Activated CD4-positive, alpha-beta memory T cell treated with anti-CD3 and anti-CD28 coated beads for 36 hours (primary cell): Measurements from ENCODE around the gene MAPK8IP2. TPM values are rescaled to one million over a fixed set of nuclear protein-coding genes. Genes with fewer than 3 reads are reported as not detected.
"Not testable (repeated sequence)": the region's sequence is repeated elsewhere in the genome, so short reads cannot be mapped to it uniquely, and the experiment has no call there.

Source experiments
- CTCF ChIA-PET: fragments of 350-600 bp; sonication (Branson Sonifier 250); formaldehyde crosslinking; loops from one replicate; lab custom pipeline; 2021; ENCODE audit warnings: antibody characterized with exemption, inconsistent platforms; lab: Charles Lee
- POLR2A ChIA-PET: fragments of 350-600 bp; sonication (Branson Sonifier 250); formaldehyde crosslinking; loops from one replicate; lab custom pipeline; 2021; ENCODE audit warnings: antibody characterized with exemption; lab: Charles Lee
- DNase-seq: peaks from one replicate; pipeline ENCODE4 v3.0.0-alpha.2; 2020
- H3K27ac Mint-ChIP-seq: one replicate; pipeline ENCODE4 v1.8.0; 2021; ENCODE audit warnings: mixed read lengths
- H3K27me3 Mint-ChIP-seq: one replicate; pipeline ENCODE4 v1.8.0; 2021; ENCODE audit warnings: mixed read lengths
- H3K36me3 Mint-ChIP-seq: one replicate; pipeline ENCODE4 v1.8.0; 2021; ENCODE audit warnings: mixed read lengths
- H3K4me1 Mint-ChIP-seq: one replicate; pipeline ENCODE4 v1.8.0; 2021; ENCODE audit warnings: low read depth, mixed read lengths
- H3K4me3 Mint-ChIP-seq: one replicate; pipeline ENCODE4 v1.8.0; 2021; ENCODE audit warnings: mild to moderate bottlenecking, mixed read lengths
- H3K9me3 Mint-ChIP-seq: one replicate; pipeline ENCODE4 v1.8.0; 2021; ENCODE audit warnings: mixed read lengths
- intact Hi-C: fragments of 100-400 bp; cut with micrococcal nuclease; formaldehyde crosslinking; loops from one replicate; pipeline ENCODE4 v1.15.1; 2023
- total RNA-seq, 2 experiments: library from RNA; stranded (reverse); gene quantifications; one replicate each; pipeline ENCODE4 v1.2.3, GENCODE V29; 2021

Gene MAPK8IP2
- total RNA-seq, 2 experiments from 2014 or later, result 0.10 to 0.19 TPM

- H3K4me1 Mint-ChIP-seq, H3K9me3 Mint-ChIP-seq, DNase-seq, H3K4me3 Mint-ChIP-seq, POLR2A ChIA-PET, H3K36me3 Mint-ChIP-seq, intact Hi-C loops, CTCF ChIA-PET, H3K27ac Mint-ChIP-seq: not testable (repeated sequence)
- H3K27me3 Mint-ChIP-seq, result peaks cover 15% of the 10 kb centered on the region
These were observed 43.2 kb downstream of the MAPK8IP2 start for GRCh38 chr22:50643821-50644101.

GRCh38 chr22:50653256-50653655 is 52.7 kb downstream of the MAPK8IP2 start:
- Mint-ChIP-seq H3K4me3 (no peak overlapping the region), H3K27ac (no peak overlapping the region), H3K36me3 (peaks cover 4% of the 10 kb centered on the region), H3K27me3 (peaks cover 17% of the 10 kb centered on the region), H3K4me1 (no peaks in the 10 kb centered on the region), H3K9me3 (peaks cover 11% of the 10 kb centered on the region)
- ChIA-PET CTCF (no interaction called here), POLR2A (no interaction called here)
- no peak for DNase-seq
- intact Hi-C loops, result no loop called here

GRCh38 chr22:50654664-50655063 is 54.1 kb downstream of the MAPK8IP2 start:
- H3K36me3 Mint-ChIP-seq, H3K4me1 Mint-ChIP-seq, H3K4me3 Mint-ChIP-seq, intact Hi-C loops, POLR2A ChIA-PET, H3K9me3 Mint-ChIP-seq, H3K27ac Mint-ChIP-seq, DNase-seq: not testable (repeated sequence)
- CTCF ChIA-PET, result interaction anchor here (0.6 kb wide), 1 partner anchor 15 kb away, joined by 3 read pairs; no protein-coding TSS in a partner anchor
- H3K27me3 Mint-ChIP-seq, result peaks cover 20% of the 10 kb centered on the region

GRCh38 chr22:50656122-50657070 is 55.8 kb downstream of the MAPK8IP2 start:
- Mint-ChIP-seq H3K36me3 (no peaks in the 10 kb centered on the region), H3K27me3 (peaks cover 24% of the 10 kb centered on the region), H3K27ac (no peak overlapping the region), H3K4me3 (no peak overlapping the region), H3K9me3 (no peaks in the 10 kb centered on the region), H3K4me1 (no peaks in the 10 kb centered on the region)
- DNase-seq, result no peak
- intact Hi-C loops, result no loop called here
- ChIA-PET CTCF (no interaction called here), POLR2A (no interaction called here)

- intact Hi-C loops, result no loop called here
- Mint-ChIP-seq H3K27ac (no peak overlapping the region), H3K36me3 (no peaks in the 10 kb centered on the region), H3K4me1 (no peaks in the 10 kb centered on the region), H3K4me3 (no peak overlapping the region), H3K27me3 (peaks cover 25% of the 10 kb centered on the region), H3K9me3 (no peaks in the 10 kb centered on the region)
- POLR2A ChIA-PET, result interaction anchor here (0.6 kb wide), 1 partner anchor 102 kb away, joined by 3 read pairs; no protein-coding TSS in a partner anchor
- DNase-seq, result no peak
- CTCF ChIA-PET, result no interaction called here
These were observed 57.3 kb downstream of the MAPK8IP2 start for GRCh38 chr22:50657925-50658324.

GRCh38 chr22:50659711-50660110 is 59.1 kb downstream of the MAPK8IP2 start:
- H3K4me1 Mint-ChIP-seq, H3K36me3 Mint-ChIP-seq, intact Hi-C loops, DNase-seq, H3K27ac Mint-ChIP-seq, H3K9me3 Mint-ChIP-seq, H3K4me3 Mint-ChIP-seq, CTCF ChIA-PET, POLR2A ChIA-PET: not testable (repeated sequence)
- H3K27me3 Mint-ChIP-seq, result peaks cover 26% of the 10 kb centered on the region

GRCh38 chr22:50660306-50660705 is 59.7 kb downstream of the MAPK8IP2 start:
- DNase-seq, result no peak
- peaks cover 26% of the 10 kb centered on the region for H3K27me3 Mint-ChIP-seq
- H3K36me3 Mint-ChIP-seq, result no peaks in the 10 kb centered on the region
- H3K9me3 Mint-ChIP-seq, result no peaks in the 10 kb centered on the region
- no peaks in the 10 kb centered on the region for H3K4me1 Mint-ChIP-seq
- POLR2A ChIA-PET, result no interaction called here
- no peak overlapping the region for H3K27ac Mint-ChIP-seq
- intact Hi-C loops, result no loop called here
- CTCF ChIA-PET, result interaction anchor here (0.6 kb wide), 1 partner anchor 299 kb away, joined by 3 read pairs; no protein-coding TSS in a partner anchor
- H3K4me3 Mint-ChIP-seq, result no peak overlapping the region

Other genes with a start within 250 kb of the MAPK8IP2 start
- gene SBF1, start 125.8 kb upstream of the MAPK8IP2 start, total RNA-seq, result 100 to 1,000 TPM; 110 to 112 TPM
- 1 to 10 TPM; 7.3 to 7.4 TPM for gene ADM2, start 119.2 kb upstream of the MAPK8IP2 start, total RNA-seq
- under 1 TPM; 0.39 to 0.59 TPM for gene MIOX, start 113.9 kb upstream of the MAPK8IP2 start, total RNA-seq
- gene LMF2, start 93.1 kb upstream of the MAPK8IP2 start, total RNA-seq, result 10 to 100 TPM; 62.1 to 63.8 TPM
- 100 to 1,000 TPM; 134 to 138 TPM for gene NCAPH2, start 92.6 kb upstream of the MAPK8IP2 start, total RNA-seq
- gene SCO2, start 75.2 kb upstream of the MAPK8IP2 start, total RNA-seq, result 1 to 10 TPM; 1.9 to 5.6 TPM
- 10 to 100 TPM; 64.7 to 65.6 TPM for gene TYMP, start 70.8 kb upstream of the MAPK8IP2 start, total RNA-seq
- 1 to 10 TPM; 6.9 to 7.7 TPM for gene KLHDC7B, start 54.9 kb upstream of the MAPK8IP2 start, total RNA-seq
- 1 to 10 TPM in 1 of 2 experiments, under 1 TPM in 1; 0.87 to 1.0 TPM for gene SYCE3, start 37.9 kb upstream of the MAPK8IP2 start, total RNA-seq
- gene CPT1B, start 22.4 kb upstream of the MAPK8IP2 start, total RNA-seq, result 10 to 100 TPM; 33.3 to 36.9 TPM
- 10 to 100 TPM; 76.2 to 76.3 TPM for gene CHKB, start 17.9 kb upstream of the MAPK8IP2 start, total RNA-seq
- 10 to 100 TPM; 23.9 to 25.8 TPM for gene ARSA, start 27.4 kb downstream of the MAPK8IP2 start, total RNA-seq
- under 1 TPM; 0.05 to 0.07 TPM for gene SHANK3, start 72.0 kb downstream of the MAPK8IP2 start, total RNA-seq
- not detected for gene ACR, start 137.4 kb downstream of the MAPK8IP2 start, total RNA-seq
- gene RABL2B, start 182.8 kb downstream of the MAPK8IP2 start, total RNA-seq, result 10 to 100 TPM; 20.0 to 21.8 TPM